K562 treated with DMSO at 1 percent for 48 hours (cell line): ENCODE data around the gene CBLN4. TPM values are rescaled to one million over a fixed set of nuclear protein-coding genes. Genes with fewer than 3 reads are reported as not detected.

Experiments used
- total RNA-seq: library from RNA; unstranded; fragments of 300-600 nt; gene quantifications from 2 replicates; pipeline ENCODE4 v1.2.3, GENCODE V29; 2022; ENCODE audit warnings: low replicate concordance; ENCODE audit errors: extremely low read depth

Gene CBLN4
- total RNA-seq: not detected in 2 replicates

DNA sequence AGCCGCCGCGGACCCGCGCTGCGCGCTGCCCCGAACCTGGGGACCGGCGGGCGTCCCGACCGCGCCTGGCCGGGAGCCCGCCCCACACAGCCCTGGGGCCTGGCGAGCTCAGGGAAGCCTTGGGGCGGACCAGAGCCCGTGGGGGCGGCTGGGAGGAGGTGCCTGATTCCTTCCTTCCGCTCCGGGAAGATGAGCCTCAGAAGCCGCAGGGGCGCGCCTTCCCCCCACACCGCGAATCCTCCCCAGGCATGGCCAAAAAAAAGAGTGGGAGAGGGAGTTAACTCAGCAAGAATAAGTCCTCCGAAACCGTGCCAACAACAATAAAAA is at the start of gene CBLN4:
Gene CBLN4, minus strand, starts transcription at position 131 of the 327 bp plus-strand sequence. CDS start 1,348 bp downstream, outside the sequence.

Other genes starting within 250 kb of the CBLN4 start
- gene MC3R, start 243.2 kb upstream of the CBLN4 start, total RNA-seq: not detected in 2 replicates